Measurements from ENCODE around the gene CTSH.

Gene CTSH

GRCh38 chr15:78957416-78958093 lies 12.7 kb upstream of the CTSH start:
- H3K27ac Mint-ChIP-seq: no peak overlapping the region
- ATAC-seq: no peak

GRCh38 chr15:78956937-78957336 lies 12.1 kb upstream of the CTSH start:
- no peak for ATAC-seq
- Mint-ChIP-seq H3K4me3 (no peak overlapping the region), H3K4me1 (no peaks in the 10 kb centered on the region), H3K27ac (no peak overlapping the region), H3K27me3 (peaks cover 7% of the 10 kb centered on the region), H3K9me3 (no peaks in the 10 kb centered on the region)
- DNase-seq: no peak

More at GRCh38 chr15:78957416-78958093, 12.7 kb upstream of the CTSH start:
- H3K27me3 Mint-ChIP-seq: peaks cover 8% of the 10 kb centered on the region
- H3K4me1 Mint-ChIP-seq: no peaks in the 10 kb centered on the region
- DNase-seq: no peak
- no peaks in the 10 kb centered on the region for H3K9me3 Mint-ChIP-seq
- no peak overlapping the region for H3K4me3 Mint-ChIP-seq

GRCh38 chr15:78955355-78955754 lies 10.5 kb upstream of the CTSH start:
- Mint-ChIP-seq H3K9me3 (no peaks in the 10 kb centered on the region), H3K27ac (no peak overlapping the region), H3K27me3 (no peaks in the 10 kb centered on the region), H3K4me1 (peaks cover 10% of the 10 kb centered on the region), H3K4me3 (no peak overlapping the region)
- ATAC-seq (no peak), DNase-seq (no peak)

- Mint-ChIP-seq H3K4me3 (no peak overlapping the region), H3K9me3 (no peaks in the 10 kb centered on the region), H3K4me1 (peaks cover 10% of the 10 kb centered on the region), H3K27ac (peak overlapping the region in 1 of 2 donors; percentile 42), H3K27me3 (peaks cover 7% of the 10 kb centered on the region)
- DNase-seq (no peak), ATAC-seq (no peak)
These were observed 7.0 kb upstream of the CTSH start for GRCh38 chr15:78951841-78952238.

- Mint-ChIP-seq H3K9me3 (no peaks in the 10 kb centered on the region), H3K4me3 (no peak overlapping the region), H3K4me1 (peaks cover 10% of the 10 kb centered on the region), H3K27ac (peak overlapping the region in 1 of 2 donors; percentile 42), H3K27me3 (peaks cover 14% of the 10 kb centered on the region)
- ATAC-seq: no peak
- DNase-seq: no peak
These were observed 6.3 kb upstream of the CTSH start for GRCh38 chr15:78950902-78951840.

- Mint-ChIP-seq H3K27me3 (peaks cover 22% of the 10 kb centered on the region), H3K4me3 (no peak overlapping the region), H3K9me3 (no peaks in the 10 kb centered on the region), H3K27ac (no peak overlapping the region), H3K4me1 (peaks cover 11% of the 10 kb centered on the region)
- ATAC-seq (no peak), DNase-seq (no peak)
These were observed 5.5 kb upstream of the CTSH start for GRCh38 chr15:78950343-78950742.

GRCh38 chr15:78949461-78949860 lies 4.6 kb upstream of the CTSH start:
- Mint-ChIP-seq H3K9me3 (no peaks in the 10 kb centered on the region), H3K4me3 (no peak overlapping the region), H3K27me3 (peaks cover 31% of the 10 kb centered on the region), H3K4me1 (peaks cover 19% of the 10 kb centered on the region), H3K27ac (no peak overlapping the region)
- DNase-seq (no peak), ATAC-seq (no peak)

GRCh38 chr15:78947506-78947905 lies 2.7 kb upstream of the CTSH start:
- H3K9me3 Mint-ChIP-seq: no peaks in the 10 kb centered on the region
- H3K4me3 Mint-ChIP-seq: no peak overlapping the region
- no peak for ATAC-seq
- DNase-seq: no peak
- peaks cover 48% of the 10 kb centered on the region for H3K27me3 Mint-ChIP-seq
- no peak overlapping the region for H3K27ac Mint-ChIP-seq
- peaks cover 27% of the 10 kb centered on the region for H3K4me1 Mint-ChIP-seq

GRCh38 chr15:78946493-78946892 lies 1.6 kb upstream of the CTSH start:
- no peak overlapping the region for H3K27ac Mint-ChIP-seq
- peaks cover 51% of the 10 kb centered on the region for H3K27me3 Mint-ChIP-seq
- H3K4me3 Mint-ChIP-seq: no peak overlapping the region
- peaks cover 23% of the 10 kb centered on the region for H3K4me1 Mint-ChIP-seq
- ATAC-seq (no peak), DNase-seq (no peak)
- H3K9me3 Mint-ChIP-seq: no peaks in the 10 kb centered on the region

GRCh38 chr15:78944202-78944625 lies 632 bp downstream of the CTSH start:
- H3K4me3 Mint-ChIP-seq: peak overlapping the region; percentile 78 to 80
- no peaks in the 10 kb centered on the region for H3K9me3 Mint-ChIP-seq
- DNase-seq (no peak), ATAC-seq (peak; percentile 2)
- no peak overlapping the region for H3K27ac Mint-ChIP-seq
- H3K4me1 Mint-ChIP-seq: peaks cover 20% of the 10 kb centered on the region
- peaks cover 51% of the 10 kb centered on the region for H3K27me3 Mint-ChIP-seq

- H3K4me3 Mint-ChIP-seq: peak overlapping the region in 1 of 2 donors; percentile 36
- peaks cover 51% of the 10 kb centered on the region for H3K27me3 Mint-ChIP-seq
- no peak for ATAC-seq
- DNase-seq: no peak
- H3K27ac Mint-ChIP-seq: no peak overlapping the region
- no peaks in the 10 kb centered on the region for H3K9me3 Mint-ChIP-seq
- peaks cover 25% of the 10 kb centered on the region for H3K4me1 Mint-ChIP-seq
These were observed 1.2 kb downstream of the CTSH start for GRCh38 chr15:78943692-78944091.

GRCh38 chr15:78942741-78943140 lies 2.1 kb downstream of the CTSH start:
- H3K27ac Mint-ChIP-seq: no peak overlapping the region

GRCh38 chr15:78938658-78939488 lies 6.0 kb downstream of the CTSH start:
- DNase-seq (no peak), ATAC-seq (peak; percentile 55)
- Mint-ChIP-seq H3K9me3 (no peaks in the 10 kb centered on the region), H3K4me1 (peaks cover 38% of the 10 kb centered on the region), H3K4me3 (no peak overlapping the region), H3K27me3 (peaks cover 23% of the 10 kb centered on the region), H3K27ac (no peak overlapping the region)

More at GRCh38 chr15:78942741-78943140, 2.1 kb downstream of the CTSH start:
- DNase-seq (no peak), ATAC-seq (no peak)
- H3K9me3 Mint-ChIP-seq: no peaks in the 10 kb centered on the region
- H3K4me3 Mint-ChIP-seq: no peak overlapping the region
- peaks cover 33% of the 10 kb centered on the region for H3K4me1 Mint-ChIP-seq
- H3K27me3 Mint-ChIP-seq: peaks cover 51% of the 10 kb centered on the region

- Mint-ChIP-seq H3K4me3 (peak overlapping the region; percentile 20 to 53), H3K27ac (peak overlapping the region; percentile 40 to 85), H3K9me3 (no peaks in the 10 kb centered on the region), H3K27me3 (peaks cover 20% of the 10 kb centered on the region), H3K4me1 (peaks cover 36% of the 10 kb centered on the region)
- DNase-seq (peak in 1 of 2 donors; percentile 30), ATAC-seq (peak; percentile 67)
These were observed 7.6 kb downstream of the CTSH start for GRCh38 chr15:78937132-78937739.

GRCh38 chr15:78934655-78935023 lies 10.2 kb downstream of the CTSH start:
- DNase-seq (no peak), ATAC-seq (no peak)
- peaks cover 36% of the 10 kb centered on the region for H3K4me1 Mint-ChIP-seq
- H3K9me3 Mint-ChIP-seq: no peaks in the 10 kb centered on the region
- H3K27ac Mint-ChIP-seq: peak overlapping the region in 1 of 2 donors; percentile 71
- H3K4me3 Mint-ChIP-seq: no peak overlapping the region
- peaks cover 20% of the 10 kb centered on the region for H3K27me3 Mint-ChIP-seq

All from stimulated activated naive CD8-positive, alpha-beta T cell treated with anti-CD3 and anti-CD28 coated beads, Interleukin-15, amount 100 ng/mL, for 72 hours (primary cell).